IMR-90 (cell line): ENCODE measurements around the gene SMKR1. TPM values are rescaled to one million over a fixed set of nuclear protein-coding genes. Genes with fewer than 3 reads are reported as not detected.

ENCODE experiments used
- ATAC-seq: fragments of 200-7000 bp; cut with Tn5 transposase; 2 replicates; pipeline ENCODE4 v1.9.1; 2020; ENCODE audit warnings: low read depth, mild to moderate bottlenecking, moderate library complexity
- BruUV-seq: library from RNA; stranded (reverse); fragments of 400-500 nt; replicated peaks from 2 replicates; lab custom pipeline; 2021; lab: Mats Ljungman, UMichigan
- CTCF ChIA-PET: fragments of 300-600 bp; formaldehyde crosslinking; extraction: SDS; loops from one replicate; lab custom pipeline; 2021; ENCODE audit warnings: antibody characterized with exemption; lab: Yijun Ruan, JAX
- POLR2A ChIA-PET: fragments of 300-600 bp; sonication (Branson Sonifier 250); formaldehyde crosslinking; loops from one replicate; lab custom pipeline; 2022; ENCODE audit warnings: antibody characterized with exemption; ENCODE audit not compliant: unreplicated experiment; lab: Charles Lee
- DNase-seq: peaks from one replicate; pipeline ENCODE4 v3.0.0; 2013
- H2AFZ ChIP-seq: replicated peaks from 2 replicates; pipeline ENCODE3; 2013; ENCODE audit warnings: low read length, mild to moderate bottlenecking; ENCODE audit not compliant: poor library complexity
- H2AK5ac ChIP-seq: 2 replicates; pipeline ENCODE4 v1.6.1; 2013; ENCODE audit warnings: low read depth, low read length, inconsistent platforms
- H2AK9ac ChIP-seq: replicated peaks from 2 replicates; pipeline ENCODE3; 2013; ENCODE audit warnings: mild to moderate bottlenecking, low read depth, low read length, moderate library complexity; ENCODE audit not compliant: poor library complexity
- H2BK120ac ChIP-seq: 2 replicates; pipeline ENCODE4 v1.6.1; 2013; ENCODE audit warnings: low read depth, low read length, inconsistent platforms
- H2BK15ac ChIP-seq: 3 replicates; pipeline ENCODE4 v1.6.1; 2013; ENCODE audit warnings: low read depth, low read length, inconsistent platforms
- H2BK20ac ChIP-seq: 2 replicates; pipeline ENCODE4 v1.6.1; 2013; ENCODE audit warnings: low read depth, mild to moderate bottlenecking, inconsistent platforms, low read length, moderate library complexity
- H2BK5ac ChIP-seq: 2 replicates; pipeline ENCODE4 v1.6.1; 2013; ENCODE audit warnings: mild to moderate bottlenecking, low read depth, low read length, inconsistent platforms; ENCODE audit not compliant: poor library complexity, severe bottlenecking
- H3K14ac ChIP-seq: replicated peaks from 2 replicates; pipeline ENCODE4 v1.6.1; 2013; ENCODE audit warnings: low read depth, low read length, inconsistent platforms
- H3K18ac ChIP-seq: 2 replicates; pipeline ENCODE4 v1.6.1; 2013; ENCODE audit warnings: low read depth, low read length, control low read depth
- H3K23ac ChIP-seq: 2 replicates; pipeline ENCODE4 v1.6.1; 2013; ENCODE audit warnings: low read depth, low read length, inconsistent platforms
- H3K27ac ChIP-seq: 2 replicates; pipeline ENCODE4 v1.5.1; 2013; ENCODE audit warnings: mild to moderate bottlenecking, control low read depth, low read length; ENCODE audit not compliant: insufficient read depth
- H3K27me3 ChIP-seq: 2 replicates; pipeline ENCODE4 v1.6.1; 2013; ENCODE audit warnings: low read length; ENCODE audit not compliant: control insufficient read depth, insufficient read depth
- H3K36me3 ChIP-seq: 2 replicates; pipeline ENCODE4 v1.6.1; 2013; ENCODE audit warnings: low read length, mixed read lengths; ENCODE audit not compliant: control insufficient read depth, insufficient read depth
- H3K4ac ChIP-seq: 2 replicates; pipeline ENCODE4 v1.6.1; 2013; ENCODE audit warnings: low read depth, low read length, inconsistent platforms
- H3K4me1 ChIP-seq: 2 replicates; pipeline ENCODE4 v1.6.1; 2013; ENCODE audit warnings: low read length, mixed read lengths; ENCODE audit not compliant: control insufficient read depth, insufficient read depth
- H3K4me2 ChIP-seq: 2 replicates; pipeline ENCODE4 v1.6.1; 2013; ENCODE audit warnings: low read depth, mild to moderate bottlenecking, control low read depth, low read length, moderate library complexity
- H3K4me3 ChIP-seq: 2 replicates; pipeline ENCODE4 v1.5.1; 2013; ENCODE audit warnings: low read depth, mild to moderate bottlenecking, control low read depth, low read length, moderate library complexity; ENCODE audit not compliant: insufficient read depth
- H3K56ac ChIP-seq: 2 replicates; pipeline ENCODE4 v1.6.1; 2013; ENCODE audit warnings: low read length, inconsistent platforms; ENCODE audit not compliant: insufficient read depth; ENCODE audit errors: extremely low read depth
- H3K79me1 ChIP-seq, 2 experiments: 2 replicates each; pipeline ENCODE4 v1.6.1; 2013; ENCODE audit warnings: low read length in 2 of 2, inconsistent platforms in 1 of 2, low read depth in 1 of 2
- H3K9ac ChIP-seq: 2 replicates; pipeline ENCODE4 v1.6.1; 2013; ENCODE audit warnings: low read depth, low read length, control low read depth
- H3K9me1 ChIP-seq: 2 replicates; pipeline ENCODE4 v1.6.1; 2013; ENCODE audit warnings: low read length, inconsistent platforms; ENCODE audit not compliant: insufficient read depth
- H3K9me3 ChIP-seq: 2 replicates; pipeline ENCODE4 v1.6.1; 2013; ENCODE audit warnings: low read length; ENCODE audit not compliant: control insufficient read depth, insufficient read depth
- H4K20me1 ChIP-seq: 2 replicates; pipeline ENCODE4 v1.6.1; 2013; ENCODE audit warnings: low read length, inconsistent platforms; ENCODE audit not compliant: insufficient read depth
- H4K5ac ChIP-seq: 2 replicates; pipeline ENCODE4 v1.6.1; 2013; ENCODE audit warnings: mild to moderate bottlenecking, low read depth, low read length, control low read depth
- H4K8ac ChIP-seq, 2 experiments: 2 replicates each; pipeline ENCODE4 v1.6.1; 2013; ENCODE audit warnings: low read depth in 2 of 2, low read length in 2 of 2, control low read depth in 1 of 2, inconsistent platforms in 1 of 2
- H4K91ac ChIP-seq: 2 replicates; pipeline ENCODE4 v1.6.1; 2013; ENCODE audit warnings: low read depth, low read length, inconsistent platforms; ENCODE audit not compliant: insufficient read depth
- BHLHE40 ChIP-seq: fragments of 150-350 bp; IDR thresholded peaks from 2 replicates; pipeline ENCODE4 v1.6.1; 2016; ENCODE audit warnings: mild to moderate bottlenecking, low read depth, low read length
- MAZ ChIP-seq: IDR thresholded peaks from 2 replicates; pipeline ENCODE4 v1.6.1; 2012; ENCODE audit warnings: low read depth, mild to moderate bottlenecking, low read length, improper control_type of control experiment, moderate library complexity, borderline replicate concordance
- POLR2A ChIP-seq: IDR thresholded peaks from 2 replicates; pipeline ENCODE4 v1.6.1; 2012; ENCODE audit warnings: mild to moderate bottlenecking, low read depth, low read length
- RFX5 ChIP-seq: IDR thresholded peaks from 2 replicates; pipeline ENCODE4 v1.8.0; 2012; ENCODE audit warnings: low read depth, mild to moderate bottlenecking, low read length, moderate library complexity
- SMC3 ChIP-seq: fragments of 150-350 bp; IDR thresholded peaks from 2 replicates; pipeline ENCODE4 v1.6.1; 2016; ENCODE audit warnings: low read depth, mild to moderate bottlenecking, antibody characterized with exemption, low read length, moderate library complexity
- WGBS, 2 experiments: methylation state at CpG; one replicate each; pipeline versions ENCODE4 v1.1.5 to v1.1.7; 2013; ENCODE audit warnings: missing lambda C conversion rate in 2 of 2; ENCODE audit not compliant: insufficient read length in 1 of 2; ENCODE audit errors: extremely low coverage in 2 of 2; 5-methylcytosine and 5-hydroxymethylcytosine counted together
- dilution Hi-C: fragments of 300-500 bp; cut with HindIII; formaldehyde crosslinking; loops from one replicate; pipeline ENCODE4 v1.14.3; 2018; ENCODE audit warnings: low sequenced_read_pairs; ENCODE audit not compliant: unreplicated experiment
- in situ Hi-C: fragments of 300-500 bp; cut with MboI; formaldehyde crosslinking; loops from 3 replicates; pipeline ENCODE4 v1.14.3; 2019; ENCODE audit warnings: low sequenced_read_pairs, inconsistent platforms, mixed read lengths
- intact Hi-C: fragments of 100-400 bp; cut with micrococcal nuclease; formaldehyde crosslinking; loops from 2 replicates; pipeline ENCODE4 v1.10.0; 2022
- polyA plus RNA-seq, 3 experiments: library from polyadenylated mRNA; depleted of rRNA; stranded (reverse); fragments of >200 nt; gene quantifications; 2 replicates each; pipeline ENCODE4 v1.2.3, GENCODE V29; 2012; ENCODE audit warnings: low replicate concordance in 1 of 3
- total RNA-seq: library from RNA; depleted of rRNA; stranded (reverse); fragments of >200 nt; gene quantifications from 2 replicates; pipeline ENCODE4 v1.2.3, GENCODE V29; 2012

The SMKR1 gene
- total and polyA plus RNA-seq, 2 of the 4 experiments (the other 2 are of a cell fraction), result 0.26 TPM; not detected in 1

DNA sequence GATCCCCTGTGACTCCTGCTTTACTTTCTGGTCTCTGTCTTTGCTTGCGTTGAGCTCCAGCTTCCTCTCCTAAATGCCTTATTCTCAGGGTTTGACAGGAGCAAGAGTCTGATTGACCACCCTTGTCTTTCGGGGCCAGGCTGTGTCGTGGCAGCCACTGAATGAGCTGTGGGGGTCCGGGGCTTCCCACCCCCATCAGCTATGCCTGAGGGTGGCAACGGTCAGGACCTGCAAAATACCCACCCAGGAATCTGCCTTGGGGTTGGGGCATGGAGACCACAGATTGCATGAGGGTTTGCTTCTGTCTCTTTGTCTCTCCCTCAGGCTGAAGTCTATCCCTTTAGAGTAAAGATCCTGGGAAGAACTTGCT, 20.6 kb downstream of the SMKR1 start:
- Histone ChIP-seq H2AK9ac (no peak overlapping the region), H3K79me1 (no peaks in the 10 kb centered on the region), H4K20me1 (no peaks in the 10 kb centered on the region), H3K9ac (no peak overlapping the region), H3K27ac (no peak overlapping the region), H2BK120ac (no peak overlapping the region), H2BK15ac (no peak overlapping the region), H2AK5ac (no peak overlapping the region), H3K4me1 (no peaks in the 10 kb centered on the region), H3K4me3 (no peak overlapping the region), H2BK5ac (no peak overlapping the region), H3K4ac (no peak overlapping the region), H3K23ac (no peak overlapping the region), H3K9me3 (no peaks in the 10 kb centered on the region), H4K8ac (no peak overlapping the region), H2BK20ac (no peak overlapping the region), H3K4me2 (no peak overlapping the region; the same call in 1 of the 2 replicates), H3K36me3 (no peaks in the 10 kb centered on the region), H3K56ac (no peak overlapping the region), H3K18ac (no peak overlapping the region), H4K91ac (no peak overlapping the region), H4K5ac (no peak overlapping the region), H2AFZ (no peak overlapping the region), H3K27me3 (peaks cover 31% of the 10 kb centered on the region), H3K9me1 (no peaks in the 10 kb centered on the region), H3K14ac (no peak overlapping the region)
- DNase-seq (no peak), ATAC-seq (no peak)
- dilution Hi-C loops, result no loop called here
- intact Hi-C loops, result no loop called here
- POLR2A ChIA-PET, result no interaction called here
- CTCF ChIA-PET, result no interaction called here
- TF ChIP-seq SMC3 (no peak), POLR2A (no peak), RFX5 (no peak), BHLHE40 (no peak), MAZ (no peak)
- no TSS peak for BruUV-seq
- in situ Hi-C loops, result no loop called here
- WGBS, 2 experiments, result 29% methylated on average over 1 of the region's 5 CpGs; no CpG with 5 or more reads in 1 of the 2 experiments
